Central memory CD4-positive, alpha-beta T cell (primary cell): ENCODE results near the gene MTFR1L.
"Not testable (repeated sequence)": the region's sequence is repeated elsewhere in the genome, so short reads cannot be mapped to it uniquely, and the experiment has no call there.

Experiments
- DNase-seq: peaks from one replicate; pipeline ENCODE4 v3.0.0; 2022

The MTFR1L gene

DNA sequence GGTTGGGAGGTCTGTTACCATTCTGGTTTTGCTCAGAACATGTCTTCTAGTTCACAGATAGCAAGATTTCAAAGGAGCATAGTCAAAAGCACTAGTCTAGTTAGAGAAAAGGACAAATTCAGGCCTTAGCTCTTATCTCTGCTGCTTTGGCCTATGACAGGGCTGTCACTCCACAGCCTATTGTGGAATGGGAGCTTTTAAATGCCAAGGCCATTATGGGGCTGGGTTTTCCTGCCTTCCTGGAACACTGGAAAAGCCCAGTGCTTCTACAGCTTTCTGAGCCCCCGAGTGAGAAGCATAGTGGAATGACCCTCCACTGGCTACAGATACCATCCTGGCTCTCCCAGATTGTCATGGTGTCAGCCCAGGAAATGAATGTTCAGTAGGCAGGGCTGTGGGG is 9.3 kb downstream of the MTFR1L start:
- no peak for DNase-seq

DNA sequence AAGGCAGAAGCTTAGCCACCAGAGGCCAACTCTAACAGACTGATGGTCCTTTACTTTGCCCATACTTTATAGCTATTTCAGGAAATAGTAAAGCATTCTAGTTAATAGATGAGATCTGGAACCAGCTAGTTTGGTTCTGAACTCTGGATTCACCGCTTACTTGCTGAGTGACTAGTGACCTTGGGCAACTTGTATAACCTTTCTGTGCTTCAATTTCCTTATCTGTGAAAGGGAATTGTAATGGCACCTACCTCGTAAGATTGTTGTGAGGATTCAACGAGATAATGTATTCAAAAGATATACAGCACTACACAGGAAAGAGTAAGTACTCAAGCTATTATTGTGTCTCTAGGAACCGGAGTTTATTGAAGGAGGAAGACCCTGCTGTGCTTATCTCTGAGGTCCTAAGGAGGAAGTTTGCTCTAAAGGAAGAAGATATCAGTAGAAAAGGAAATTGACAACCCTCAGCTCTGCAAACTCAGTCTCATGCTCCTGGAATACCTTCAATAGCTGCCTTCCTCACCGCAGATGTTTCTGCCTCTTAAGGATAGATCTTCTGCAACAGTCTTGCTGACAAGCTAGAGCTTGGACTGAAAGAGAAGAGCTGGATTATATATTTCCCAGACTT is 11.9 kb downstream of the MTFR1L start:
- DNase-seq = no peak

DNA sequence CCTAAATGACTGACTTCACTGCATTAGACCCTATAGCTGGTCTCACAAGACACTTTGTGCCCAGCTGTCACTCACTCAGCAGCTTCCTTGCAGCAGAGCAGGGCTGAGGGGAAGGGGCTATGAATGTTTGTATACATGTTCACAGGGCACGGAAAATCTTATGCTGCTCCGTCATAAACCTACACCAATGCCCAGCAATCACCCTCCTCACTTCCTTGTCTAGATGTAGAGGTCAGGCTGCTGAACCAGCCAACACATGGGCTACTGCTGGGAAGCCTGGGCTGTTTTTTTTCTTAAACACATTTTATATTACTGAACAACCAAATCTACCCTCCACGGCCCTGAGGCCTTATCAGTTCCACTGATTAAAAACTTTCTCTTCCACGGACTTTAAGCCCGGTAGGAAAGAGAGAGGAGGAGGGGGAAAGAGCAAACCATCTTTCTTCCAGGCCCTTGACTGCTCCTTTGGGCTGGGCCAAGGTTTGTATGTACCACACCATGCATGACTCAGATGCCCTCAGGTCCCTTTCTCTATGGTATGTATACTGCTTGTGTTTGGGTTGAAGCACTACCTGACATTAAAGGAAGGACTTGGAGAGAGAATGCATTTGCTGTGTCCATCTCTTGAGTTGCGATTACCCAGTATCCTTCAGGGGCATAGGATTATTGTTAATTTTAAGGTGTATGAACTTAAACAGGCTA is 12.7 kb downstream of the MTFR1L start:
- DNase-seq = no peak

DNA sequence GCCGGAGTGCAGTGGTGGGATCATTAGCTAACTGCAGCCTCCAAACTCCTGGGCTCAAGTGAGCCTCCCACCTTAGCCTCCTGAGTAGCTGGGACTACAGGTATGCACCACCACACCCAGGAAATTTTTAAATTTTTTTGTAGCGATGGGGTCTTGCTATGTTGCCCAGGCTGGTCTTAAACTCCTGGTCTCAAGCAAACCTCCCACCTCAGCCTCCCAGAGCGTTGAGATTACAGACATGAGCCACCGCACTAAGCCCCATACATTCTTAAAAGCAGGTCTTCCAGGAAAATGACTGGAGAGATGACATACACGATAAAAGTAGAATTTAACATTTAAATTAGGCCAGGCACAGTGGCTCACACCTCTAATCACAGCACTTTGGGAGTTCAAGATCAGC is 13.4 kb downstream of the MTFR1L start:
- no peak for DNase-seq

DNA sequence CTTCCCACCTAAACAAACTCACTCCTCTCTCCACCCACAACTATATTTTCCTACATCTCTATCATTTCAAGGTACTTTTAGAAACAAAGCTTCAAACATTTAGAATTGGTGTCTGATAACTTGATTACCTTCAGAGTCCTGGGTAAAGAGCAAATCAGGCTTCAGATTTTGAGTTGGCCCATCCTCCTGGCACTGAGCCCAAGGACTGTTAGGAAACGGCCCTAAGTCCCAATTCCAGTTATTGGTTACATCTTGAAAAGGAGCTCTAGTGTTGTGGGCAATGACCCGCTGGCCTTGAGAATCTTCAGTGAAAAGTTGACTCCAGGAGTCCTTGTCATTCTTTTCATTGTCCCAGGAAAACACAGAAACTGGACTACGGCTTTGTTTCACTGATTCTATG is 15.1 kb downstream of the MTFR1L start:
- no peak for DNase-seq

DNA sequence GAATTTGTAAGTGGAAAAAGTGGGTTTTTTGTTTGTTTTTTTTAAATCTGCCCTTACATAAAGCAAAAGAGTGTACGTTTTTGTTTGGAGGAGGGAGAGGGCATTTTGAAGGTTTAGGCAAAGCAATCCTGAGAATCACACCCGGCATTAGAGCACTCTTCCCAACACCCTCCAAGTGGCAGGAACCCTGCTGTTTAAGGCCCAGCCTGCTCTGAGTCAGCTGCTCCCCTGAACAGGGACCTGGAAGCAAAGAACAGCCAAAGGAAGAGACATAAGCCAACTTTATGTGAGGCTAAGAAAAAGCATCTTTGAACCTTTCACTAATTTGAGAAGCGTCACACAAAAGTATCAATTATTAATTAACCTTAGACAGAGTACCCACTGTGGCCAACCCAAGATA is 16.9 kb downstream of the MTFR1L start:
- DNase-seq = no peak

DNA sequence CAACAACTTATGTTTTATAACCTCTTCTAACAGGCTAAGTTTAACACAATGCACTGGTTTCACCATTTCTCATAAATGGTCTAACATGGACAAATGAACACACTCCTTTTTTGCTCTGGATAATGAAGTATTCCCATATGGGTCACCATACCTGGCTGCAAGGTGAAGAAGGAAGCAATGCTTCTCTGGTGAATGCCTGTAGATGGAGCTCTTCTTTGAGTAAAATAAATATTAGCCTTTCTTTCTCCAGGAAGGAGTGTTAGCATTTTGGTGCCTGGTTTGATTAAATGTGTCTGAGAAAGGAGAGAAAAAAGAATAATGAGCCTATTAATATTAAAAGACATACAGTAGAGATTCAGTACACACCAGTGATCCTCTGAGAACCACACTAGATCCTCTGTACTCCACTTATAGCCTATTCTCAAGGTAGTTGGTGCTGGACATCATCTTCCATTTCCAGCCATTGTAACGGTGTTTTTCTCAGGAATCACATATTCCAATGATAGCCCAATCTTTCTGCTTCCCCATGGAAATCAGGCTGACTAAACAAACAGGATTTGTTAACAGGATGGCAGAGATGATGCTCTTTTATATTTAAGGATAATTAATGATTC is 17.6 kb downstream of the MTFR1L start:
- DNase-seq = no peak

DNA sequence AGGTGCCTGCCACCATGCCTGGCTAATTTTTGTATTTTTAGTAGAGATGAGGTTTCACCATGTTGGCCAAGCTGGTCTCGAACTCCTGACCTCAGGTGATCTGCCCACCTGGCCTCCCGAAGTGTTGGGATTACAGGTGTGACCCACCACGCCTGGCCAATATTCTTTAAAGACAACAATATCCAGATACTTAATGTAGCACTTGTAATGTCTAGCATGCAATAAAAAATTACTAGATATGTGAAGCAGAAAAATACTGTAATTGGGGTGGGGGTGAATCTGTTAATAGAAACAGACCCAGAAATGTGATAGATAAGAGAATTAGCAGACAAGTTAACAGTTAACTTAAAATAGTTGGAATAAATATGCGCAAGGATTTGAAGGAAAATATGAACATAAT is 20.1 kb downstream of the MTFR1L start:
- not testable (repeated sequence) for DNase-seq

DNA sequence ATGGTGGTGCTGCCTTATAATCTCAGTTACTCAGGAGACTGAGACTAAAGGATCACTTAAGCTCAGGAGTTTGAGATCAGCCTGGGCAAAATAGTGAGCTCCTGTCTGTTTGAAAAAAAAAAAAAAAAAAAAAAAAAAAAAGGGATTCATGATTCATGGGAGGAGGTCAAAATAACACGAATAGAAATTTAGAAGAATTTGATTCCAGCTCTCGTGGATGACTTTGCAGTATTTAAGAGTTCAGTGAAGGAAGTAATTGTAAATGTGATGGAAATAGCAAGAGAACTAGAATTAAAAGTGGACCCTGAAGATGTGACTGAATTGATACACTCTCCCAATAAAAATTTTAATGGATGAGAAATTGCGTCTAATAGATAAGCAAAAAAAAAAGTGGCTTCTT is 23.7 kb downstream of the MTFR1L start:
- DNase-seq = no peak

DNA sequence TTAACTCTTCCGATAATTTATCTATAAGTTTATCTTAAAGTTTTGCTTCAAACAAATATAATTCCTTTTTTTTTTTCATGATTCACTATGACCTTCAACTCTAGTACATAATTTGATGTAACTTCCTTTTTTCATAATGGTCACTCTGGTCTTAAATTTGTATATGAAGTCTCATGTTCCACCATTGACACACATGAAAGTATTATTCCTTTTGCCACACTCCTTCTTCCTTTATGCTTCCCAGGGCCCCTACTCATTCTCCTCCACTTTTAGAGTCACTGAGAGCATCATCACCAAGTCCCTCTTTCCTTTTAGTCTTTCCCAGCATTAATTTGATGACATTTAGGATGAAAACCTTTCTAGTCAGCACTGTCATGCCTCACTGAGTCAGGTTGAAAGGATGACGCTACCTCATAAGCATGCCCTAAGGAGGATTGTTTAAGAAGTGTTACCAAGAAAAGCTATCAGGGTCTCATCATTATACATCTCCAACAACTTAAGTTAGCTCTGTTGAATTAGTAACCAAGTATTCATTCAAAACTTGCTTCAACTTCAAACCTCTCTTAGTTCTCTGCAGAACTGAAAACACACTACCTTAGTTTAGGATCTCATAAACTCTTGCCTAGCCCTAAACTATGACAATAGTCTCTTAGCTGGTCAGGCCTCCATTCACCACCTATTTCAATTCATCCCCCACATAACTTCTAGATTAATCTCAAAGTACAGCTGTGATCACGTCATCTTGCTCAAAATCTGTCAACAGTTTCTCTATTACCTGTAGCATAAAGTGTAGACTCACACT is 25.0 kb downstream of the MTFR1L start:
- no peak for DNase-seq

DNA sequence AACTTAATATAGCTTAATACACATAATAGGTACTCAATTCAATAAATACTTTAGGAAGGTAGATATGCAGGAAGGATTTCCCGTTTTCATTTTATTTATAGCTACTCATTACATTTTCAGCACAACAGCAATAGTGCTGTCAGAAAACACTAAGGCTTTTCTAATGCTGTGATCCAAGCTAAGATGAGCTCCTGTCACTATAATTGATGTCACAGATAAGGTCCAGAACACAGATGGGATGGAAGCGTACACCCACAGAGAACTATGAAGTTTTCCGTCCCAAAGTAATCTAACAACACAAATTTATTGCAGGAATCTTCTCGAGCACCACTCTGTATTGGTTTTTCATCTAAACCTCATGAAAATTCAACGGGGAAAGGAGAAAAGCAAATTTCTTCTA is 25.9 kb downstream of the MTFR1L start:
- no peak for DNase-seq

DNA sequence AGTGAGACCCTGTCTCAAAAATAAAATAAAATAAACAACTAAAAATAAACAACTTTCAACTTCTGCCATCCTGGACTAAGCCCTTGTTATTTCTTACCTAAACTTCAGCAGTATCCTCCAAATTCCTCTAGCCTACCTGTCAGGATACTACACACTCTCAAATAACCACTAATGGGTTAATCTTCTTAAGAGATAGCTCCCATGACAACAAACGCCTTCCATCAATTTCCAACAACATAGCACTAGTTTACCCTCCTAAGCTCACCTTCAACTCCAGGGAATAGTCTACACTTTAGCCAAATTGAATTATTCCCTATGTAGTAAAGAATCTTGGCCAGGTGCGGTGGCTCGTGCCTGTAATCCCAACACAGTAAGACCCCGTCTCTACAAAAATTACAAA is 28.2 kb downstream of the MTFR1L start:
- DNase-seq = no peak

DNA sequence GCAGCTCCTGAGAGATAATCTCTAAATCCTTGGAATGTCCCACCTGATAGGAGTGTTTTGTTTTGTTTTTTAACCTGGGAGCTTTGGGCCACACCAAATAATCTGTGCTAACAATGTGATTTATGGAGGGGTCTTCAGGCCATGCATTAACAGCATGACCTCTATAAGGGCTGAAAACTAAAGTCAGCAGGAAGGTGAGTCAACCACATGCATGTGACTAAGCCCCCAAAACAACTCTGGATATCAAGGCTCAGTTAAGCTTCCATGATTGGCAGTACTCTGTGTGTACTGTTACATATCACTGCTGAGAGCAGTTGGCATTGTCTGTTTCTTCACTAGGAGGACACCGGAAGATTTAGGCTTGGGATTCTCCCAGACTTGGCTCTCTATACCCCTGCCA is 28.8 kb downstream of the MTFR1L start:
- DNase-seq = no peak

DNA sequence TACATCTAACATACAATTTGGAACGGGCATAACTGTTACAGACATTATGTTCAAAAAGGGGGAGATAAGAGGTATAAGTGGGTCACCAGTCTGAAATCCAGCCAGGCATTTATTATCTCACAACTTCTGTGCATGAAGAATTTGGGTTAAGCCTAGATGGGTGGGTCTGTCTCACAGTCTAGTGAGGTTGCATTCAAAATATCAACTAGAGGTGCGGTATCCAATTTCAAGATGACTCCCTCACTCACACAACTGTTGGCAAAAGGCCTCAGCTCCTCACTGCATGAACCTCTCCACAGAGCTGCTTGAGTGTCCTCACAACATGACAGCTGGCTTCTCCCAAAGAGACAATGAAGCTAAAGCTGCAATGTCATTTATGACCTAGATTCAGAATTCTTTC is 34.8 kb downstream of the MTFR1L start:
- no peak for DNase-seq

DNA sequence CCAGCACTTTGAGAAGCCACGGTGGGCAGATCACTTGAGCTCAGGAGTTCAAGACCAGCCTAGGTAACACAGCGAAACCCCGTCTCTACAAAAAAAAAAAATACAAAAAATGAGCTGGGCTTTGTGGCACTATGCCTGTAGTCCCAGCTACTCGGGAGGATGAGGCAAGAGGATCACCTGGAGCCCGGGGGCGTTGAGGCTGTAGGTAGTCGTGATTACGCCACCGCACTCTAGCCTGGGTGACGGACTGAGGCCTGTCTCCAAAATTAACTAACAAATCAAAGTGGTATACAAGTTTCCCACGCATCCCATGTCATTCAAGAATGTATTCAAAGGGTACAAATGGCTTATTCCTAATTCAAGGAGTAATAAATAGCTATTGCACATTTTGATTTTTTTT is 37.1 kb downstream of the MTFR1L start:
- DNase-seq = no peak

DNA sequence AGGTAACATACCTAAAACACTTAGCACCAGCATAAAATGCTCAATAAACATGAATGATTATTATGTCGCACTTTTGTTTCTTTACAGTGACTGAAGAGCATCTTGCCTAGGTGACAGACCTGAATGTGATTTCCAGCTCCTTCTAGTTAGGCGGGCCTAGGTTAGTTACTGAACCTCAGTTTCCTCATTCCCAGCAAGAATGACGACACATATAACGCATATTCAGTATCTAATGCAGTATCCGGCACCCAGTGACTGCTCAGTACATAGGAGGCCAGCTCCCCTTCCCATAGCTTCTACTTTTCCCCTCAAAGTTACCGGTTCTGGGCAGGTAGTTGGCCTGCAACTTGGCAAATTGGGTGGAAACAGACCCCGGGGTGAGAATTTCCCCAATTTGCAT is 38.7 kb downstream of the MTFR1L start:
- DNase-seq = no peak

DNA sequence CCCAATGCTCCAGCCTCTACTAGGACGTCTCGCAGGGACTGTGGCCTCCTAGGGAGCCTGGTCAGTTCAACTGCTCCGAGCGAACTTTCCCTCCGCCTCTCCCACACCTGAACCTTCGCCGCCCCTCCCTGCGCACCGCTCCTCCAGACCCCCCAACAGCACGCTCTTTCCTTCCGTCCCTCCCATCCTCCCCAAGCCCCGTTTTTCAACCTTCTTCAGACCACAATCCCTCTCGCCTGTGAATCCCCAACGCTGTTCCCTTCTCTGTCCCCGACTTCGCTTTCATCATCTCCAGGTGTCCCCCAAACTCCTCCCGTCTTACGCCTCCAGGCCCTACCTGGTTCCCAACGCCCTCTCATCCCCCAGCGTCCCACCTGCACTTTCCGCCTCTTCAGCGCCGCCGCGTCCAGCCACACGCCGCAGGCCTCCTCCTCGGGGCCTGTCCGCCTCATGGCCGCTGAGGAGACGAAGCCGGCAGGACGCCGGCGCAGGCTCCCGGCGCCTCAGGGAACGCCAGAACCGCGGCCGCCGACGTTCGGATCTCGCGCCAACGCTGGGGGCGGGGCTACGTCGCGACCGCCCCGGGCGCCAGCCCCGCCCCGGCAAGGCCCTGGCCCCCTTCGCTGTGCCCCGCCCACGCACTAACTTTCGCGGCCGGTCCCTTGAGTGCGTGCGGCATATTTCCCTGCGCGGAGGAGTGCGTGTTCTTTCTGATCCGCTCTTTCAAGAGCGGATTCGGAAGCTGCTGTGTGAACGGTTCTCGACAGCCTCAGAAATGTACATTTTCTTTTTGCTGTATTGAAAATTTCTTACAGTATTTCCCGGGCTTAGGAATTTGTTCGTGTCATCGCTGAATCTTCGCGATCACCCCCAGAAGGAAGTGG is 39.4 kb downstream of the MTFR1L start, which contains the start of gene AUNIP:
Gene AUNIP, minus strand, starts transcription at position 552 of the 884 bp plus-strand sequence. Its CDS starts 100 bp downstream, at position 452.
- DNase-seq = peak; percentile 87

DNA sequence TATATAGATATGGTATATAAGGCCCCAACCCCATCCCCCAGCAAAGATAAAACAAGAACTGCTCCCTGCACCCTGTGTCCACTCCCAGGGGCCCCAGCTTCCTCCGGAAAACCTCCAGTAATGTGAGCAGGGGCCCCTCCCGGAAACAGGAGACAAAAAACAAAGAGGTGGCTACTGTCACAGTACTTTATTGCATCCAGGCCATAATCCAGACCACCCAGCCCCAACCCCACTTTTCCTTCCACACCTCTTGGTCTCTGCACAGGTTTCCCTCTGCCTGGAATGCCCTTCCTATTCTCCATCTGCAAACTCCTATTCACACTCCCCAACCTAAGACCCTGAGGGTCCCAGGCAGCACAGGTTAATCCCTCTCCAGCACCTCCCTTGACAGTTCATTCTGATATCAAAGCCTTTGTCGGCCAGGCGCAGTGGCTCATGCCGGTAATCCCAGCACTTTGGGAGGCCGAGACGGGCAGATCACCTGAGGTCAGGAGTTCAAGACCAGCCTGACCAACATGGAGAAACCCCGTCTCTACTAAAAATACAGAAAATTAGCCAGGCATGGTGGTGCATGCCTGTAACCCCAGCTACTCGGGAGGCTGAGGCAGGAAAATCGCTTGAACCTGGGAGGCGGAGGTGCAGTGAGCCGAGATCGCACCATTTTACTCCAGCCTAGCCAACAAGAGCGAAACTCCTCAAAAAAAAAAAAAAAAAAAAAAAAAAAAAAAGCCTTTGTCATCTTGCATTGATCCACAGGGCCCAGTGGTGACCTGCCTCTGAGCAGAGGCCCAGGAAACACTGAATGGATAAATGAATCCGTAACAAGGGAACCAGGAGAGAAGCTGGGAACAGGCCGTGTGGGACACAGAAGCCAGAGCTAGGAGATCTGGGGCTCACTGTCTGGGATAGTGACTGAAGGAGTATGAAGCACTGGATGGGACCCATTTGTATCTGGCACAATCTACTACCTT is 41.8 kb downstream of the MTFR1L start:
- no peak for DNase-seq

DNA sequence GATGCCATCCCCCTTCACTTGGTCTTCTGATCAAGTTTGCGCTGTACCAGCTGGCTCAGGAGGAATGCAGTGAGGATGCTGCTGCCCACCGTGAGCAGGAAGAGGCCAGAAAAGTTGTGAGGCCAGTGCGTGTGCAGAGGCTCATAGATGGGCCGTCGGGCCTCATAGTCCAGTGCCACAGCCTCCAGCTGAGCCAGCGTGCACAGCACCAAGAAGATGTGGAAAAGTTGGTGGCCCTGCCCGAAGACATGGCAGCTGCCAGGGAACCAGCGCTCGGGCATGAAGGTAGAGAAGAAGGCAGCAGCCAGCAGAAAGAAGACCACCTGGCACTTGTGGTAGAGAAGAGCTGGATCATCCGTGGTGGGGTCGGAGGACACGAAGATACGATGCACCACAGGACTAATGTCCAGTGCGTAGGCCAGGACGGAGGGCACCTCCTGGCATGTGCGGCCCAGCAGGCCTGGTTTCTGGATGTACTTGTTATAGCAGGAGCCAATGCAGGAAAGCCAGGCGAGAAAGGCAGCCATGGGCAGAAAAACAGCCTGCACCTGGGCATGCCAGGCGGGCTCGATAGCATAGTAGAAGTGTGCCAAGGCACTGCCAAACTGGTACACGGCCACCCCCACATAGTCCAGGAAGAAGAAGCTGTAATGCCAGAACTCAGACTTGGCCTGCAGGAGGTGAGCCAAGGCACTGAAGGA is 43.2 kb downstream of the MTFR1L start:
- no peak for DNase-seq

DNA sequence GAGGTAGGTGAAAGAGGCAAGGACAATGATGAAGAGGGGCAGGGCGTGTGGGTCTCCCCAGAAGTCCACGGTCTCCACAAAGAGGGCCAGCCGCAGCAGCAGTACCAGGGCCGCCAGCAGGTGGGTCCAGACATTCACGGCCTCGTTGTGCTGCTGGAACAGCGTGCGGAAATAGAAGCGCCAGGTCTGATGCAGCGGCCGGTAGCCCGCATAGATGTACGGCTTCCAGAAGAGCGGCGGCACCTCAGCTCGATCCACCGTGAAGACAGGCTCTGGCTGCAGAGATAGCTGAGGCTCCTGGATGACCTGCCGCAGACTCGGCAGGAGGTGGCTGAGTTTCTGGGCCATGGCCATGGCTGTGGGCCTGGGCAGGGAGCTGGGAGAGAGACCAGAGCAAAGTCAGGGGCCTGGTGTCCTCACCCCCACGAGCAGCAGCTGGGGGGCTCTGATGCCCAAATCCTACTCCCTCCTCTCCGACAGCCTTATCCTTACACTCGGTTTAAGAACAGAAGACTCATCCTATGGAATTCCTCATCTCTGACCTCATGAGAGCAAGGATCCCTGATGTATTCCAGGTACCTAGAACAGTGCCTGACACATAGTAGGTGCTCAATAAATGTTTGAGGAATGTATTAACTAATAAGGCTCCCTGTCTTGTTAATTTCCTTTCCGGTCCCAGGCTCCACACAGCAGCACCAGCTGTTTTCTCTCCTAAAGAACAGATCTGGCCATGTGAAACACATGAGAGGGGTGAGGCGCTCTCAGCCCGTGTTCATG is 43.9 kb downstream of the MTFR1L start:
- DNase-seq = no peak
